Coronary artery (tissue), 2 donors: Measurements from ENCODE around the gene SPATA17.

ENCODE experiments used
- DNase-seq: peaks from one replicate; pipeline ENCODE4 v3.0.0-alpha.2; 2017; ENCODE audit warnings: low spot score
- H3K27ac ChIP-seq, 2 donors: fragments of 200-600 bp; sonication (generic); one replicate each; pipeline ENCODE4 v1.5.1; 2016 to 2019
- H3K4me3 ChIP-seq: fragments of 200-600 bp; sonication (generic); 2 replicates; pipeline ENCODE4 v1.5.1; 2016; ENCODE audit warnings: mild to moderate bottlenecking, moderate library complexity
- CTCF ChIP-seq: fragments of 200-600 bp; sonication (generic); IDR thresholded peaks from one replicate; pipeline ENCODE4 v1.5.1; 2019; ENCODE audit warnings: antibody characterized with exemption

SPATA17 gene

GRCh38 chr1:217605390-217605789 is 25.8 kb upstream of the SPATA17 start:
- no peak for TF ChIP-seq CTCF
- DNase-seq: no peak
- H3K4me3 ChIP-seq: no peak overlapping the region
- no peak overlapping the region for H3K27ac ChIP-seq

DNA sequence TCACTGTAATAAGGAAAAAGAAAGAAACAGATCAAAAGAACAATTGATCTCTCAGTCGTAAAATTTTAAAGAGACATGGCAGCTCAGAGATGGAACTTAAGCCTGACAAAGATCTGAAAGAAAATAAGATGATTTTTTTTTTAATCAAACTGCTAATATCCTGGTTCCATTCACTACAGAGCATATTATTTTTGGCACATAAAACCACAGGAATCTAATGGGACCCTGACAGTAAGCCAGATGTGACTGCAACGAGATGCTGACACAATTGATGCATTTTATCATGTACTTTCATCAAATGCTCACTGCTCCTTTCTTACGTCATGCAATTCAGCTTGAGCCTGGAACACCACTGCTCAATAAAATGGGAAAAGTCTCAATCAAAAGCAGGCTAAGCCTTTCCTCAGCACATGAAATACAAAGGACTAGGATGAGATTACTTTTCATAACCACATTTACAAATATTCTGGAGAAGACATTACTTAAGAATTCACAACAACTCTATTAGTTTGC is 16.9 kb upstream of the SPATA17 start:
- DNase-seq: no peak
- no peak overlapping the region for H3K27ac ChIP-seq
- TF ChIP-seq CTCF: no peak
- no peak overlapping the region for H3K4me3 ChIP-seq

DNA sequence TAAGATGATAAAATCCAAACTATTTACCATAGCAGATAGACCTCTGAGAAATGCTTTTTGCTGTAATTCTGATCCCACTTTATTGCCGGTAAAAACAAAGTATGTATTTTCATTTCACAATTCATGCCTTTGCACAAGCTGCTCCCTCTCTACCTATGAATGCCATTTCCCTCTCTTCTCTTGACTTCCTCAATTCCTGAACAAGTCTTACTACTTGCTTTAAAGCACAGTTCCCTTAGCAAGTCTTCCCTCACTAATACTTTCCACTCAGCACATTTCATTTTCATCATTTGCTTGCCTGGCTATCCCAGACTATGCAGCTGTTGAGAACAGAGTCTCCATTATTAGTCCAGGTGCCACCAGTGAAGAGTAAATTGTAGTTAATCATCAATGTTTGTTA is 14.0 kb upstream of the SPATA17 start:
- no peak for DNase-seq
- no peak for TF ChIP-seq CTCF
- no peak overlapping the region for H3K4me3 ChIP-seq
- no peak overlapping the region for H3K27ac ChIP-seq

- no peak overlapping the region for H3K4me3 ChIP-seq
- no peak for DNase-seq
- no peak for TF ChIP-seq CTCF
- H3K27ac ChIP-seq: no peak overlapping the region
These were observed 10.3 kb upstream of the SPATA17 start for GRCh38 chr1:217620814-217621213.

DNA sequence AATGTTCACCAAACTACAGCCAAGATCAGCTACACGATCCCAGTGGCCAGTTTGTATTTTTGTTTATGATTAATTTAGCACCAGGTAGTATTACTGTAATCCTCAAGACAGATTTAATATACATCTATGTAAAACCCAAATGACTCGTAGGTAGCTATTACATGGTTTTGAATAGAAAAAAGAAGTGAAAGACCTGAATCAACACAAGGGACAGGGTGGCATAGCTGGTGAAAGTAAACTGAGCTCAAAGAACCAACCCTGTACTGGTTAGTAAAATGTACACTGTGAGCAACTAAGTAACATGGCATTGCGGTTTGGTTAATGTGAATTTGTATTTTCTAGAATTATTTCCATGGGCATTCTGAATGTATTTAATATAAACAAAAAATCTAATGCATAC is 9.1 kb upstream of the SPATA17 start:
- TF ChIP-seq CTCF: no peak
- H3K4me3 ChIP-seq: no peak overlapping the region
- no peak for DNase-seq
- no peak overlapping the region for H3K27ac ChIP-seq

GRCh38 chr1:217626321-217626720 is 4.8 kb upstream of the SPATA17 start:
- DNase-seq: no peak
- TF ChIP-seq CTCF: no peak
- H3K27ac ChIP-seq: no peak overlapping the region
- no peak overlapping the region for H3K4me3 ChIP-seq

DNA sequence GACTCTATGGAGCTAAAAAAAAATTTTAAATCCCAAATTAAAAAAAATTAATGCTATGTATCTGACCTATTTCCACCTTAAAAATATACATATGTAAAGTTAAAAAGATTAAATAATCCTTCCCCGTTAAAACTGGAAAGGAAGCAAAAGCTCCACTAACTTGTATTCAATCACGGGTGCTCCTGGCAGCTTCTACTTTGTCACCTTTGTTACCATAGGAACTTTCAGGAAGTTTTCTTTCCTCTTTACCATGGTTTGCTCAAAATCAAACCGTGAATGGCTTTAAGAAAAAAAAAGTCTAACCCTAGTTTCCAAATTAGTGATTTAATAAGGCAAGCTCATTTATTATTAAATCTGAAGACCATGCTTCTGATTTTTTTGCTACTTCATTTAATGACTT is 3.7 kb upstream of the SPATA17 start:
- no peak overlapping the region for H3K4me3 ChIP-seq
- H3K27ac ChIP-seq: no peak overlapping the region
- TF ChIP-seq CTCF: no peak
- DNase-seq: no peak
